ENCODE measurements around the gene GRAMD1C.

Gene GRAMD1C

GRCh38 chr3:113852506-113852905 lies 13.9 kb downstream of the GRAMD1C start:
- no peak for DNase-seq

- no peak for DNase-seq
These were observed 28.9 kb downstream of the GRAMD1C start for GRCh38 chr3:113867506-113867905.

- DNase-seq, result no peak
These were observed 34.7 kb downstream of the GRAMD1C start for GRCh38 chr3:113873293-113873692.

- no peak for DNase-seq
These were observed 35.4 kb downstream of the GRAMD1C start for GRCh38 chr3:113873814-113874526.

DNA sequence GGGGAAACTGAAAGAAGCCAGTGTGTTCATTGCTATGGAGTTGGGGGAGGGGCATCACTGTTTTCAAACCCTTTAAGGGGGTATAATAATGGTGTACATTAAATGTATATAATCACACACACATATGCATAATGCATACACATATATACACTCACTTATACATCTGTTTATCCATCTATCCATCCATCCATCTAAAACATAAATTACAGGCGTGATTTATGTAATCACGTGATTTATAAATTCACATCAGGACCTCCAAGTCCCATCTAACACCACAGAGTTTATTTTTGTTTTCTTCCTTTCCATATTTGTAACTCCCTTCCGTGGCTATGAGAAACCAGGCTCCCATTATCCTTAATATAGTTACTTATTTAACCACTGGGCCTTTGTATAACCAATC lies 39.8 kb downstream of the GRAMD1C start:
- no peak for DNase-seq

- DNase-seq, result no peak
These were observed 46.5 kb downstream of the GRAMD1C start for GRCh38 chr3:113885050-113885449.

- no peak for DNase-seq
These were observed 51.8 kb downstream of the GRAMD1C start for GRCh38 chr3:113890256-113890900.

GRCh38 chr3:113894927-113895326 lies 56.3 kb downstream of the GRAMD1C start:
- no peak for DNase-seq

- DNase-seq, result no peak
These were observed 57.4 kb downstream of the GRAMD1C start for GRCh38 chr3:113895964-113896363.

GRCh38 chr3:113896930-113897329 lies 58.3 kb downstream of the GRAMD1C start:
- DNase-seq, result no peak

DNA sequence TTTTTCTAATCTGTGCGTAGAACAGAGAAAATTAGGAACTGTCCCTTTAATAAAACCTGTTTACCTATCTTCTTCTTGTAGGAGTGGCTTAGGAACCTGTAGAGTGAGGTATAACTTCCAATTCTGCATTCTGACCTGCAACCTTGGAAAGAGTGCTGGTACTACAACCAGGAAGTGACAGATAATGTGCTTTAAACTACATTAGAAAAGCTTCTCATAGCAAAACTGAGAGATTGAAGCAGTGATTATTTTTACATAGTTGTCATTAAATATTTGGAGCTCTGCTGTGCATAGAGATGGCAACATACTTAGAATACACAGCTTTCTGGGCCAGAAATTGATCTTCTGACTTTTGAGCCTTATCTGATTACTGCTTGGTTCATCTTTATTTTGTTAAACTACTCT lies 58.8 kb downstream of the GRAMD1C start:
- DNase-seq, result no peak

- no peak for DNase-seq
These were observed 60.3 kb downstream of the GRAMD1C start for GRCh38 chr3:113898892-113899291.

DNA sequence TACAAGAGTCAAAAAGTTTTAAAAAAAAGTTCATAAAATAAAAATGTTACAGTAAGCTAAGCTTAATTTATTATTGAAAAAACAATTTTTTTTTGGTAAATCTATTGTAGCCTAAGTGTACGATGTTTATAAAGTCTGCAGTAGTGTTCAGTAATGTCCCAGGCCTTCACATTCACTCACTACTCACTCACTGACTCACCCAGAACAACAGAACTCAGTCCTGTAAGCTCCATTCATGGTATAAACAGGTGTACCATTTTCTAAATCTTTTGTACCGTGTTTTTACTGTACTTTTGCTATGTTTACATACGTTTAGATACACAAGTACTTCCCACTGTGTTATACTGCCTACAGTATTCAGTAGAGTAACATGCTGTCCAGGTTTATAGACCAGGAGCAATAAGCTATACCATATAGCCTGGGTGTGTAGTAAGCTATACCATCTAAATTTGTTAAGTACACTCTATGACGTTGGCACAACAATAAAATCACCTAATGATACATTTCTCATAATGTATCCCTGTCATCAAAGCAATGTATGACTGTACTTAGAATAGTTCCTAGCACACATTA lies 68.1 kb downstream of the GRAMD1C start:
- no peak for DNase-seq

DNA sequence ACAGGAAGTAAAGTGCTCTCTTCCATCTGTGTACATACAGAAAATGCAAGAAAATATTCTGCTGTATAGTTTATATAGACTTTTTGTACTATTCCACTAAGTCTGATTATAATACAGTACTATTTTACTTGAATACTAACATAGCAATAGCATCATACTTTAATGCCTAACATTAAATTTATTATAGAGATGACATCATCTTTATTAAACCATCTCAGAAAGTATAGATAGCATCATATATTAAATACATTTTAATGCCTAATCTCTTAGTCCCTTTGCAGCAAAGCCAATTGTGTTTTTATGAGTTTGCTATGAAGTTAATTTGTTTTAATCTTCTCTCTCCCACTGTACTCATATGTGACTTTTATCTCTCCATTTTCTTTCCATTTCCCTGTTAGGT lies 69.5 kb downstream of the GRAMD1C start:
- DNase-seq, result no peak

DNA sequence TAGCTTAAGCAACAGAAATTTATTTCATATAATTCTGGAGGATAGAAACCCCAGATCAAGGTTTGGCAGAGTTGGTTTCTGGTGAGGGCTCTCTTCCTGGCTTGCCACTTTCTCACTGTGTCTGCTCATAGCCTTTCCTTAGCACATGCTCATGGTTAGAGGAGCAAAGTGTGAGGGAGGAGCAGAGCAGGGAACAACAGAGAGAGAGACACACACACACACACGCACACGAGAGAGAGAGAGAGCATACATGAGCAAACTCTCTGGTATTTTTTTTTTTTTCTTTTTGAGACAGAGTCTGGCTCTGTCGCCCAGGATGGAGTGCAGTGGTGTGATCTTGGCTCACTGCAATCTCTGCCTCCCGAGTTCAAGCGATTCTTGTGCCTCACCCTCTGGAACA lies 72.4 kb downstream of the GRAMD1C start:
- DNase-seq, result no peak

- DNase-seq, result no peak
These were observed 74.1 kb downstream of the GRAMD1C start for GRCh38 chr3:113912552-113913236.

DNA sequence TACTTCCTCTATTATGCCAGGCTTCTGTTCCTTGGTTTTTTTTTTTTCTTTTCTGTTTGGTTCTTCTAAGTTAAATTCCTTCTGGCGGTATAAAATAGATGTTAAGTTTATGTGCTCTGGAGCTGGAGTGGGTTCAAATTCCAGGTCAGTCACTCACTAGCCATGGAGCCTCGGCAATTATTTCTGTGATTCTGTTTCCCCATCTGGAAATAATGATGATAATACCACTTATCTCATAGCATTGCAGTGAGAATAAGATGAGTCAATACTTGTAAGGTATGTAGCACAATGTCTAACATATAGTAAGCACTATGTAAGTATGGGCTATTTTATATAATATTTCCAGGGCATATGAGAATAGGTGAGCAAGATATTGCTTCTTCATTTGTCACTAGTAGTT lies 76.1 kb downstream of the GRAMD1C start:
- DNase-seq, result no peak

- no peak for DNase-seq
These were observed 89.0 kb downstream of the GRAMD1C start for GRCh38 chr3:113927556-113927955.

- DNase-seq, result no peak
These were observed 108.2 kb downstream of the GRAMD1C start for GRCh38 chr3:113946831-113947230.

- peak; percentile 64 for DNase-seq
These were observed 108.9 kb downstream of the GRAMD1C start, which contains the start of gene ZDHHC23 for GRCh38 chr3:113947372-113948014. TSS of gene ZDHHC23 (plus strand) at chr3:113948013. CDS start at chr3:113948803, 790 bp downstream.

DNA sequence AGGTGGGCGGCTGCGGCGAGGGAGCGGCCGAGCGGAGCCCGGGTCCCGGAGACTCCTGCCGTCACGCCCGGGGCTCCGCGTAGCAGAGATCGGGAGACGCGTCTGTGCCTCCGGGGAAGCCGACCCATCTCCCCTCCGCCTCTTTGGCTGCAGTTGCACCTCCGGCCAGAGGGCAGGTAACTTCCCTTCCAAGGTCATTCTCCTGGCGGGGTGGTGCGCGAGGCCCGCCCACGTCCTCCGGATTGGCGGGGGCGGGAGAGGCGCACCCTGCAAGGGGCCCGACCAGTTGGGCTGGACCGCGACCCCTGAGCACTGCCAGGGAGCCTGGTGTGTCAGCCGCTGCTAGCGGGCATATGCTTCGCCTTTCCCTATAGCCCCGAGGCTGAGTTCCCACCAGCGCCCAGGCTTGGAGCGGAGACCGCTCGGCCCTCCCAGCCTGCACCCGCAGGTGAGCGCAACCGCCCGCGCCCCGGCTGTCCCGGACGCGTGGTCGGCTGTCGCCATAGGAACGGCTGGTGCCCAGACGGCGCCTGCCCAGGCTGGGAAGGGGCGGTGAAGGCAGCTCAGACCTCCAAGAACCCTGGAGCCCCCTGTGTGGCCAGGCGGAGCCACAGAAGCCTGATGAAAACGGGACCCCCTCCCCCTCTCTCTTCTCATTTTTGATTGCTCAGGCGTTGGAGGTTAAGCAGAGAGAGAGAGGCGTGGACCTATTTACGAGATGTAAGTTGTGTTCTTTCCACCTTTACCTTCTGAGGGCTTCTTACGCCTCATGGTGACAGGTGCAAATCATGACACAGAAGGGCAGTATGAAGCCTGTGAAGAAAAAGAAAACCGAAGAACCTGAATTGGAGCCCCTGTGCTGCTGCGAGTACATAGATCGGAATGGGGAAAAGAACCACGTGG lies 109.7 kb downstream of the GRAMD1C start:
- peak; percentile 53 for DNase-seq

- no peak for DNase-seq
These were observed 114.3 kb downstream of the GRAMD1C start for GRCh38 chr3:113952921-113953320.
